Ovary (tissue), 9 donors: ENCODE measurements around the gene RNF146. TPM values are rescaled to one million over a fixed set of nuclear protein-coding genes. Genes with fewer than 3 reads are reported as not detected.
"Not testable (repeated sequence)": the region's sequence is repeated elsewhere in the genome, so short reads cannot be mapped to it uniquely, and the experiment has no call there.

ENCODE experiments used
- DNase-seq, 5 donors: peaks; one replicate each; pipeline ENCODE4 v3.0.0-alpha.2; 2019 to 2020
- H3K27ac ChIP-seq, 2 donors: fragments of 200-600 bp; one replicate each; pipeline versions ENCODE4 v1.5.1 to v1.8.0; 2019 to 2022
- H3K27me3 ChIP-seq: fragments of 200-600 bp; one replicate; pipeline ENCODE4 v1.8.0; 2022
- H3K36me3 ChIP-seq: fragments of 200-600 bp; sonication (generic); one replicate; pipeline ENCODE4 v1.5.1; 2019
- H3K4me1 ChIP-seq: one replicate; pipeline ENCODE4 v1.8.1; 2013; ENCODE audit warnings: mild to moderate bottlenecking, moderate library complexity; ENCODE audit not compliant: insufficient read depth
- H3K4me3 ChIP-seq: fragments of 200-600 bp; sonication (generic); one replicate; pipeline ENCODE4 v1.5.1; 2017
- H3K9me3 ChIP-seq, 2 donors: fragments of 200-600 bp in 1 of 2; sonication (generic) in 1 of 2; one replicate each; pipeline versions ENCODE4 v1.5.1 to v1.8.1; 2013 to 2019; ENCODE audit warnings: mild to moderate bottlenecking in 1 of 2, moderate library complexity in 1 of 2
- EP300 ChIP-seq: sonication (generic); formaldehyde crosslinking; IDR thresholded peaks from one replicate; pipeline ENCODE4 v1.6.1; 2017; ENCODE audit warnings: antibody characterized with exemption
- POLR2A ChIP-seq: fragments of 450-650 bp; IDR thresholded peaks from one replicate; pipeline ENCODE4 v1.6.1; 2017; ENCODE audit warnings: antibody characterized with exemption, mild to moderate bottlenecking, moderate library complexity
- WGBS, 3 donors: extraction: QIAGEN DNeasy Blood & Tissue Kit in 1 of 3; methylation state at CpG; one replicate each; pipeline versions ENCODE4 v1.1.5 to v1.1.7; 2013 to 2017; 5-methylcytosine and 5-hydroxymethylcytosine counted together
- intact Hi-C, 4 donors: fragments of 100-400 bp; cut with DNase I; formaldehyde crosslinking; loops; one replicate each; pipeline versions ENCODE4 v1.11.0 to v1.15.1; 2022 to 2023
- polyA plus RNA-seq, 2 donors: library from polyadenylated mRNA; stranded (reverse); fragments of 200-250 nt in 1 of 2; fragments of 350-450 nt in 1 of 2; fragmentation: Illumina TruSeq in 1 of 2; extraction: RNeasy Lipid Tissue Mini Kit (QIAGEN cat#74804) in 1 of 2; gene quantifications; one replicate each; pipeline ENCODE4 v1.2.3, GENCODE V29; 2013 to 2014
- small RNA-seq: library from RNA; depleted of rRNA; stranded (forward); fragments of <200 nt; gene quantifications from one replicate; pipeline ENCODE3, GENCODE V24; 2016
- total RNA-seq, 7 donors: library from RNA; depleted of rRNA in 2 of 7; stranded (reverse); fragments of >200 nt in 2 of 7; fragmentation: NEBNext Ultra II Directional in 3 of 7; extraction: Animal tissue kit (Norgen Biotek cat#: 25700) in 3 of 7; gene quantifications; one replicate each; pipeline versions ENCODE4 v1.1.0 to v1.2.4, GENCODE V29; 2016 to 2023
- TF ChIP-seq, protein P1 (sequence below), 3 donors: fragments of 450-650 bp in 2 of 3; fragments of 200-600 bp in 1 of 3; IDR thresholded peaks; one replicate each; pipeline versions ENCODE4 v1.5.1 to v1.8.0; 2016 to 2022; ENCODE audit warnings: antibody characterized with exemption in 3 of 3, mild to moderate bottlenecking in 1 of 3
- donor health status: DM: no; HTN: no; CAD: no; lungs with moderate emphysema.
- donor health status: DM: no; HTN: no; CAD: no.
- donor health status: Bipolar disorder and iron deficiency.
- donor health status: DM: yes; HTN: yes; CAD: no.
- donor health status: DM: no; HTN: no; CAD: no.
- donor health status: DM: yes; HTN: yes; CAD: no.

The RNF146 gene
- total and polyA plus RNA-seq, 9 donors: 42.2 to 55.8 (median 45.8) TPM

DNA sequence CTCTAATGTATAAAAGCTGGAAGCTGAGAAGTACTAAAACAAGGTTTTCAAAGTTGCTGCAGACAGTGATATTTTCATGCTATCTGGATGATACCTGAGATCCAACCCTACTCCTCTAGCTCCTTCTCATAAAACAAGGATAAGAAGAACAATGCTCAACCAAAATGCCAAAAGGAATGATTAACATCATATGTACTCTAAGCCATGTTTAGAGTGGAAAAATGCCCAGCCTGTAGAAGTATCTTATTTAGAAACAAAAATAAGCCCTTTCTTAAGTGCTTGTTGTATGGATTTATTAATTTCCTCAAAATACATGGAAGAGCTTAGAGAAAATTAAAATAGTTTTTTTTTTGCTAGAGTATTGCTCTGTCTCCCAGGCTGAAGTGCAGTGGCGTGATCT, 53.0 kb downstream of the RNF146 start:
- Histone ChIP-seq H3K27ac (no peak overlapping the region), H3K4me1 (no peaks in the 10 kb centered on the region), H3K36me3 (no peaks in the 10 kb centered on the region), H3K9me3 (no peaks in the 10 kb centered on the region), H3K4me3 (no peak overlapping the region), H3K27me3 (no peaks in the 10 kb centered on the region)
- DNase-seq: no peak
- WGBS, 3 donors: 94 to 100% (median 97%) methylated on average over 1 of the region's 1 CpG
- intact Hi-C loops: no loop called here
- TF ChIP-seq, protein P1, sequence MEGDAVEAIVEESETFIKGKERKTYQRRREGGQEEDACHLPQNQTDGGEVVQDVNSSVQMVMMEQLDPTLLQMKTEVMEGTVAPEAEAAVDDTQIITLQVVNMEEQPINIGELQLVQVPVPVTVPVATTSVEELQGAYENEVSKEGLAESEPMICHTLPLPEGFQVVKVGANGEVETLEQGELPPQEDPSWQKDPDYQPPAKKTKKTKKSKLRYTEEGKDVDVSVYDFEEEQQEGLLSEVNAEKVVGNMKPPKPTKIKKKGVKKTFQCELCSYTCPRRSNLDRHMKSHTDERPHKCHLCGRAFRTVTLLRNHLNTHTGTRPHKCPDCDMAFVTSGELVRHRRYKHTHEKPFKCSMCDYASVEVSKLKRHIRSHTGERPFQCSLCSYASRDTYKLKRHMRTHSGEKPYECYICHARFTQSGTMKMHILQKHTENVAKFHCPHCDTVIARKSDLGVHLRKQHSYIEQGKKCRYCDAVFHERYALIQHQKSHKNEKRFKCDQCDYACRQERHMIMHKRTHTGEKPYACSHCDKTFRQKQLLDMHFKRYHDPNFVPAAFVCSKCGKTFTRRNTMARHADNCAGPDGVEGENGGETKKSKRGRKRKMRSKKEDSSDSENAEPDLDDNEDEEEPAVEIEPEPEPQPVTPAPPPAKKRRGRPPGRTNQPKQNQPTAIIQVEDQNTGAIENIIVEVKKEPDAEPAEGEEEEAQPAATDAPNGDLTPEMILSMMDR (IDR thresholded peaks at IDR 0.05): no peak
- no peak for TF ChIP-seq EP300
- no peak for TF ChIP-seq POLR2A

DNA sequence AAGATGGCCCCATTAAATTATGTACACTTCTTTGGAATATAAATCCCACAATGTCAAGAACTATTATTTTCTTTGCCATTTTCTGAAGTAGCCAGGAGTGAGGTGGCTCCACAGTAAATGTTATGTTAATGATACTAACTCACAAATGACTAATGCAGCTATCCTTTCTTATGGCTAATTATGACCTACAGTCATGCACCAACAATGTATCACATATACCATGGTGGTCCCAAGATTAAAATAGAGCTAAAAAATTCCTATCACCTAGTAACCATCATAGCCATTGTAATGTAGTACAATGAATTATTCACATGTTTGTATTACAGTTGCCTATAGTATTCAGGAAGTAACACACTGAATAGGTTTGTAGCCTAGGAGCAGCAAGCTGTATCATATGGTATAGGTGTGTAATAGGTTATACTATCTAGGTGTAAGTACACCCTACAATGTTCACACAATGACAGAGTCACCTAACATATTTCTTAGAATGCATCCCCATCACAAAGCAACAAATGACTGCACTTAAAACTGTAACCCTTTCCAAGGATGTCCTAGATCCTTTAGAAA, 61.5 kb downstream of the RNF146 start:
- Histone ChIP-seq H3K4me1 (no peaks in the 10 kb centered on the region), H3K9me3 (no peaks in the 10 kb centered on the region), H3K36me3 (no peaks in the 10 kb centered on the region), H3K27me3 (no peaks in the 10 kb centered on the region), H3K27ac (no peak overlapping the region), H3K4me3 (no peak overlapping the region)
- TF ChIP-seq POLR2A: no peak
- TF ChIP-seq, protein P1 (IDR thresholded peaks at IDR 0.05): no peak
- TF ChIP-seq EP300: no peak
- intact Hi-C loops: no loop called here
- no peak for DNase-seq

DNA sequence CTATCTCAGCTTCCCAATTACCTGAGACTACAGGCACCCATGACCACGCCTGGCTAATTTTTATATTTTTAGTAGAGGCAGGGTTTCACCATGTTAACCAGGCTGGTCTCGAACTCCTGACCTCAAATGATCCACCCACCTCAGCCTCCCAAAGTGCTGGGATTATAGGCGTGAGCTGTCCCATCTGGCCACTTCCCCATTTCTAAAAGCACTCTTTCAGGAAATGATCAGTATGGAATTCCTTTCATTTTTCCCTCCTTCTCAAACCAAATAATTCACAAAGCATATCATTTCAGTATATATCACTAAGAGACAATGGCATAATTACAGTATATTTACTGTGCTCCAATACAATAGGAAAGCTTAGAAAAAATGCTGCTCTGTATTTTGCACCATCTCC, 64.6 kb downstream of the RNF146 start:
- H3K27me3 ChIP-seq, intact Hi-C loops, DNase-seq, H3K27ac ChIP-seq, H3K4me1 ChIP-seq, H3K36me3 ChIP-seq, H3K4me3 ChIP-seq, H3K9me3 ChIP-seq: not testable (repeated sequence)
- 65 to 94% (median 92%) methylated on average over 3 of the region's 3 CpGs for WGBS, 3 donors

DNA sequence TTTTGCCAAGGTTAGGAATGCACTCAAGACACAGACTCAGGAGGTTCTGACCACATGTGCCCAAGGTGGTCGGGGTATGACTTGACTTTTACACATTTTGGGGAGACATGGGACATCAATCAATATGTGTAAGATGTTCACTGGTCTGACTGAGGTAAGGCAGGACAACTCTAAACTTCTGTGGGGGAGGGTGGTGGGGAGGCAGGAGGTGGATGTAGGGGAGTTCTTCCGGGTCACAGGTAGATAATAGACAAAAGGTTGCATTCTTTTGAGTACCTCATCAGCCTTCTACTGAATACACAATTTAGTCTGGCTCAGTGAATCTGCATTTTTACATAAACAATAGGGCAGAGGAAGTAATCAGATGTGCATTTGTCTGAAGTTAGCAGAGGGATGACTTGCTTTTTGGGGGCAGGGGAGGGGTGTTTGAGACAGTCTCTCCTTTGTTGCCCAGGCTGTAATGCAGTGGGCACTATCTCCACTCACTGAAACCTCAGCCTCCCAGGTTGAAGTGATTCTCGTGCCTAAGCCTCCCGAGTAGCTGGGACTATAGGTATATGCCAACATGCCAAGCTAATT, 65.8 kb downstream of the RNF146 start:
- Histone ChIP-seq H3K27me3 (no peaks in the 10 kb centered on the region), H3K9me3 (no peaks in the 10 kb centered on the region), H3K27ac (no peak overlapping the region), H3K4me3 (no peak overlapping the region), H3K36me3 (no peaks in the 10 kb centered on the region), H3K4me1 (no peaks in the 10 kb centered on the region)
- no peak for DNase-seq
- WGBS, 3 donors: 66 to 69% (median 68%) methylated on average over 4 of the region's 4 CpGs
- intact Hi-C loops: no loop called here
- TF ChIP-seq, protein P1 (IDR thresholded peaks at IDR 0.05): no peak
- TF ChIP-seq EP300 (no peak), POLR2A (no peak)

Small RNA genes within 50 kb of the gene (small RNA-seq; reads per million reads assigned to genes)
- gene RNA5SP217: not detected

Other genes with a start within 250 kb of the RNF146 start
- 1 to 10 TPM in 3 of 7 donors, under 1 TPM in 3, not detected in 1; 0.12 to 9.0 (median 1.6) TPM for gene RSPO3, start 148.2 kb upstream of the RNF146 start, total RNA-seq
- 10 to 100 TPM in 1 of 2 donors, under 1 TPM in 1; 0.40 to 35.9 TPM for gene RSPO3, start 148.2 kb upstream of the RNF146 start, polyA plus RNA-seq
- gene ECHDC1, start 76.7 kb downstream of the RNF146 start, total RNA-seq: 10 to 100 TPM; 19.3 to 40.3 (median 21.8) TPM
- gene ECHDC1, start 76.7 kb downstream of the RNF146 start, polyA plus RNA-seq: 10 to 100 TPM; 23.9 to 34.9 TPM
- gene KIAA0408, start 192.5 kb downstream of the RNF146 start, total RNA-seq: 1 to 10 TPM; 1.8 to 5.0 (median 4.0) TPM
- 1 to 10 TPM; 2.1 to 7.4 TPM for gene KIAA0408, start 192.5 kb downstream of the RNF146 start, polyA plus RNA-seq